NCI-H2227 (cell line): ENCODE measurements around the gene LY6G6F.
"Not testable (repeated sequence)": the region's sequence is repeated elsewhere in the genome, so short reads cannot be mapped to it uniquely, and the experiment has no call there.

Source experiments
- DNase-seq: peaks from one replicate; lab custom pipeline; 2025; ENCODE audit not compliant: unreplicated experiment; lab: John Stamatoyannopoulos, UW

Gene LY6G6F

GRCh38 chr6:31701666-31702404 is 4.8 kb upstream of the LY6G6F start:
- no peak for DNase-seq

GRCh38 chr6:31702405-31702818 is 4.3 kb upstream of the LY6G6F start:
- no peak for DNase-seq

GRCh38 chr6:31702819-31703716 is 3.6 kb upstream of the LY6G6F start, which contains the start of gene ABHD16A:
Gene ABHD16A, minus strand, starts transcription at chr6:31703324. Its CDS starts 43 bp downstream, at chr6:31703281.
- DNase-seq: peak; percentile 98

GRCh38 chr6:31705931-31706330 is 735 bp upstream of the LY6G6F start:
- no peak for DNase-seq

GRCh38 chr6:31707701-31708100 is 1.0 kb downstream of the LY6G6F start:
- no peak for DNase-seq

- DNase-seq: no peak
Measured at GRCh38 chr6:31708224-31708623, 1.6 kb downstream of the LY6G6F start.

GRCh38 chr6:31709157-31709556 is 2.5 kb downstream of the LY6G6F start:
- DNase-seq: not testable (repeated sequence)

GRCh38 chr6:31710523-31711219 is 4.0 kb downstream of the LY6G6F start:
- DNase-seq: no peak

GRCh38 chr6:31711233-31711632 is 4.6 kb downstream of the LY6G6F start:
- DNase-seq: no peak

- no peak for DNase-seq
Measured at GRCh38 chr6:31712296-31712695, 5.6 kb downstream of the LY6G6F start.

- no peak for DNase-seq
Measured at GRCh38 chr6:31713465-31713864, 6.8 kb downstream of the LY6G6F start.

GRCh38 chr6:31713991-31714684 is 7.5 kb downstream of the LY6G6F start:
- peak; percentile 80 for DNase-seq

GRCh38 chr6:31715022-31715958 is 8.6 kb downstream of the LY6G6F start, which contains the start of gene LY6G6D:
Gene LY6G6D, plus strand, starts transcription at chr6:31715348. Its CDS starts 8 bp downstream, at chr6:31715356.
- no peak for DNase-seq

GRCh38 chr6:31717499-31718222 is 11.0 kb downstream of the LY6G6F start:
- DNase-seq: peak; percentile 29

- DNase-seq: no peak
Measured at GRCh38 chr6:31718265-31718664, 11.6 kb downstream of the LY6G6F start.

GRCh38 chr6:31719001-31719400 is 12.3 kb downstream of the LY6G6F start:
- DNase-seq: no peak

GRCh38 chr6:31720196-31720770 is 13.6 kb downstream of the LY6G6F start:
- DNase-seq: no peak

GRCh38 chr6:31721351-31722020 is 14.8 kb downstream of the LY6G6F start, which contains the start of gene LY6G6C:
Gene LY6G6C, minus strand, starts transcription at chr6:31721746. Its CDS starts 67 bp downstream, at chr6:31721679.
- no peak for DNase-seq
